ENCODE measurements around the gene MXD1. TPM values are rescaled to one million over a fixed set of nuclear protein-coding genes. Genes with fewer than 3 reads are reported as not detected.

The MXD1 gene
- total and polyA plus RNA-seq, 9 of the 15 experiments (the other 6 are each of a cell fraction or from before 2014, with no cell fraction given), result 6.7 to 35.9 (median 11.0) TPM

GRCh38 chr2:69914164-69914949 is 552 bp upstream of the MXD1 start (continued):
- TF ChIP-seq RERE (CRISPR knock-in tag; IDR thresholded peaks at IDR 0.05; ENCODE audit: borderline replicate concordance), result no peak; the same call in 1 of the 2 replicates
- no peak for TF ChIP-seq POLR3A (IDR thresholded peaks at IDR 0.05; ENCODE audit: borderline replicate concordance, extremely low read depth, insufficient read depth, insufficient read length)
- TF ChIP-seq MBD1 (CRISPR knock-in tag; IDR thresholded peaks at IDR 0.05), result no peak
- TF ChIP-seq, protein P1, sequence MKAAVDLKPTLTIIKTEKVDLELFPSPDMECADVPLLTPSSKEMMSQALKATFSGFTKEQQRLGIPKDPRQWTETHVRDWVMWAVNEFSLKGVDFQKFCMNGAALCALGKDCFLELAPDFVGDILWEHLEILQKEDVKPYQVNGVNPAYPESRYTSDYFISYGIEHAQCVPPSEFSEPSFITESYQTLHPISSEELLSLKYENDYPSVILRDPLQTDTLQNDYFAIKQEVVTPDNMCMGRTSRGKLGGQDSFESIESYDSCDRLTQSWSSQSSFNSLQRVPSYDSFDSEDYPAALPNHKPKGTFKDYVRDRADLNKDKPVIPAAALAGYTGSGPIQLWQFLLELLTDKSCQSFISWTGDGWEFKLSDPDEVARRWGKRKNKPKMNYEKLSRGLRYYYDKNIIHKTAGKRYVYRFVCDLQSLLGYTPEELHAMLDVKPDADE (conservative IDR thresholded peaks at IDR 0.05; ENCODE audit: control insufficient read depth, low read depth, low read length), result peak; percentile 14; the same call in 1 of the 2 replicates
- no peak for TF ChIP-seq ZBTB34 (CRISPR knock-in tag; IDR thresholded peaks at IDR 0.05)
- no peak for TF ChIP-seq NUFIP1 (IDR thresholded peaks at IDR 0.05; ENCODE audit: partially characterized antibody)
- TF ChIP-seq SMARCB1 (IDR thresholded peaks at IDR 0.05; ENCODE audit: insufficient read length, low read depth), result no peak
- peak; percentile 50 for TF ChIP-seq PCBP1 (IDR thresholded peaks at IDR 0.05; ENCODE audit: low read depth, low read length, poor library complexity, severe bottlenecking)
- peak; percentile 70 for TF ChIP-seq FIP1L1 (IDR thresholded peaks at IDR 0.05; ENCODE audit: low read depth, low read length, poor library complexity, severe bottlenecking)
- peak; percentile 82 for TF ChIP-seq JUN (IDR thresholded peaks at IDR 0.05; ENCODE audit: borderline replicate concordance, low read depth, low read length)
- TF ChIP-seq JUN (CRISPR knock-in tag; IDR thresholded peaks at IDR 0.05; ENCODE audit: borderline replicate concordance), result peak; percentile 74; the same call in 1 of the 2 replicates
- TF ChIP-seq ZNF232 (CRISPR knock-in tag; IDR thresholded peaks at IDR 0.05), result 0 out of 2 replicates have a peak, but pooled peaks have one; percentile 15
- no peak for TF ChIP-seq NELFE (IDR thresholded peaks at IDR 0.05; ENCODE audit: insufficient read depth, insufficient read length)
- TF ChIP-seq PTTG1 (tag; IDR thresholded peaks at IDR 0.05; ENCODE audit: low read depth), result no peak

Data from K562 (cell line).